Progenitor cell of endocrine pancreas (in vitro differentiated cells): Measurements from ENCODE around the gene STEAP3. TPM values are rescaled to one million over a fixed set of nuclear protein-coding genes. Genes with fewer than 3 reads are reported as not detected.
"Not testable (repeated sequence)": the region's sequence is repeated elsewhere in the genome, so short reads cannot be mapped to it uniquely, and the experiment has no call there.

Source experiments
- DNase-seq: peaks from one replicate; pipeline ENCODE4 v3.0.0; 2021; ENCODE audit warnings: low spot score; ENCODE audit not compliant: unreplicated experiment
- H3K27ac Mint-ChIP-seq: 2 replicates; pipeline ENCODE4 v1.8.0; 2021; ENCODE audit warnings: mild to moderate bottlenecking, moderate library complexity, mixed read lengths
- H3K27me3 Mint-ChIP-seq: 2 replicates; pipeline ENCODE4 v1.8.0; 2021; ENCODE audit warnings: mixed read lengths
- H3K36me3 Mint-ChIP-seq: 2 replicates; pipeline ENCODE4 v1.8.0; 2022; ENCODE audit warnings: mixed read lengths; ENCODE audit not compliant: insufficient read depth
- H3K4me1 Mint-ChIP-seq: 2 replicates; pipeline ENCODE4 v1.8.0; 2021; ENCODE audit warnings: low read depth, mixed read lengths
- H3K4me3 Mint-ChIP-seq: 2 replicates; pipeline ENCODE4 v1.8.0; 2021; ENCODE audit warnings: low read depth, mild to moderate bottlenecking, moderate library complexity, mixed read lengths
- H3K9me3 Mint-ChIP-seq: 2 replicates; pipeline ENCODE4 v1.8.0; 2021; ENCODE audit warnings: low read depth, mixed read lengths
- CTCF ChIP-seq: fragments of 200-600 bp; sonication (generic); IDR thresholded peaks from one replicate; pipeline ENCODE4 v1.5.0; 2021; ENCODE audit warnings: antibody characterized with exemption, mild to moderate bottlenecking; ENCODE audit not compliant: unreplicated experiment
- total RNA-seq: library from RNA; stranded (reverse); gene quantifications from 2 replicates; pipeline ENCODE4 v1.2.1, GENCODE V29; 2021

The STEAP3 gene
- total RNA-seq, 1 donor from 2014 or later = 3.9 TPM

DNA sequence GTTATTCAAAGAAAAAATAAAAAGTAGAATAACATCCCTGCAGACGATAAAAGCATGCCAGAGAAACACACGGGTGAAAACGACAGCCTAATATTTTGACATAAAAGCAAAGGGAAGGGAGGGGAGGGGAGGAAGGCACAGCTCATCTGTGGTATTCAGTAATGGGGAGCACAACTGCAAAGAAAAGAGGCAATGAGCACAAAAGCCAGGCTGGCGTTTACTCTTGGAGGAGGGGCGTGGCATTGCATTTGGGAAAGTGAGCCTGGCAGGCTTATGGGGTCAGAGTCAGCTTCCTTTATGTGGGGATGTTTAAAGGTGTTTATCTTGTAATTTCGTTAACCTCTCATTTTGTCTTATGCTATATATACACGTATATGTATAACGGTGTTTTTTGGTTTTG is 53.2 kb downstream of the STEAP3 start:
- peaks cover 2% of the 10 kb centered on the region for H3K9me3 Mint-ChIP-seq
- H3K27me3 Mint-ChIP-seq = peaks cover 2% of the 10 kb centered on the region
- no peak for TF ChIP-seq CTCF
- H3K27ac Mint-ChIP-seq = no peak overlapping the region
- H3K36me3 Mint-ChIP-seq = no peaks in the 10 kb centered on the region
- no peaks in the 10 kb centered on the region for H3K4me1 Mint-ChIP-seq
- no peak for DNase-seq
- H3K4me3 Mint-ChIP-seq = no peak overlapping the region

- not testable (repeated sequence) for DNase-seq, H3K4me1 Mint-ChIP-seq, H3K27ac Mint-ChIP-seq, H3K9me3 Mint-ChIP-seq, H3K27me3 Mint-ChIP-seq, H3K36me3 Mint-ChIP-seq, H3K4me3 Mint-ChIP-seq
These were observed 54.8 kb downstream of the STEAP3 start for GRCh38 chr2:119278385-119278784.

GRCh38 chr2:119278946-119279345 is 55.3 kb downstream of the STEAP3 start:
- Mint-ChIP-seq H3K9me3 (peaks cover 2% of the 10 kb centered on the region), H3K27me3 (peaks cover 6% of the 10 kb centered on the region)

DNA sequence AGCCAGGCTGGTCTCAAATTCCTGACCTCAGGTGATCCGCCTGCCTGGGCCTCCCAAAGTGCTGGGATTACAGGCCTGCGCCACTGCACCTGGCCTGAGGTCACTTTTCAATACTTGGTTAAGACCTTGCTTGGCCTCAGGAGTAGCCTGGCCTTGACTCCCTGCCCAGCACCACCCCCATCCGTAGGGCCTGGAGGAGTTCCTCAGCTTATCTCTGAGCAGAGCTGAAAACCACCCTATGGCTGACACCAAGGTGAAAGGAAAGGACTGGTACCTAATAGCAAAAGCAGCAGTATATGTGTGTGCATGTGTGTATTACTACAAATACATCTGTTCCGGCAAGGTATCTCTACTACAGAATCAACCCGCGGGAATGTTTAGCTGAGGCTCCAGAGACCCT is 56.0 kb downstream of the STEAP3 start:
- H3K9me3 Mint-ChIP-seq = peaks cover 2% of the 10 kb centered on the region
- H3K4me3 Mint-ChIP-seq = no peak overlapping the region
- H3K36me3 Mint-ChIP-seq = no peaks in the 10 kb centered on the region
- no peaks in the 10 kb centered on the region for H3K4me1 Mint-ChIP-seq
- peaks cover 6% of the 10 kb centered on the region for H3K27me3 Mint-ChIP-seq
- no peak for DNase-seq
- H3K27ac Mint-ChIP-seq = no peak overlapping the region
- TF ChIP-seq CTCF = no peak

More at GRCh38 chr2:119278946-119279345, 55.3 kb downstream of the STEAP3 start:
- Mint-ChIP-seq H3K4me1 (no peaks in the 10 kb centered on the region), H3K4me3 (no peak overlapping the region), H3K36me3 (no peaks in the 10 kb centered on the region), H3K27ac (no peak overlapping the region)
- DNase-seq = no peak
- no peak for TF ChIP-seq CTCF

DNA sequence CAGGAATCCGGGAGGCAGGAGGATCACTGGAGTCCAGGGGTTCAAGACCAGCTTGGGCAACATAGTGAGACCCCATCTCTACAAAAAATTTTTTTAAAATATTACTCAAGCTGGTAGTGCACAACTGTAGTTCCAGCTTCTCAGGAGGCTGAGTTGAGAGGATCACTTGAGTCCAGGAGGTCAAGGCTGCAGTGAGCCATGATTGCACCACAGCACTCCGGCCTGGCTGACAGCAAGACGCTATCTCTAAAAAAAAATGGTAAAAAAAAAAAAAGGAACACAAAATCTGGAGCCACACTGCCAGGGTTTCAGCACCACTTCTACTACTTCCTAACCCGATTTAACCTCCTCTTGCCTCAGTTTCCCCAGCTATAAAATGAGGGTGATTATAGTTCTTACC is 57.0 kb downstream of the STEAP3 start:
- H3K36me3 Mint-ChIP-seq = no peaks in the 10 kb centered on the region
- H3K27me3 Mint-ChIP-seq = peaks cover 6% of the 10 kb centered on the region
- no peak for TF ChIP-seq CTCF
- no peak overlapping the region for H3K27ac Mint-ChIP-seq
- DNase-seq = no peak
- H3K9me3 Mint-ChIP-seq = peaks cover 1% of the 10 kb centered on the region
- H3K4me3 Mint-ChIP-seq = no peak overlapping the region
- no peaks in the 10 kb centered on the region for H3K4me1 Mint-ChIP-seq

DNA sequence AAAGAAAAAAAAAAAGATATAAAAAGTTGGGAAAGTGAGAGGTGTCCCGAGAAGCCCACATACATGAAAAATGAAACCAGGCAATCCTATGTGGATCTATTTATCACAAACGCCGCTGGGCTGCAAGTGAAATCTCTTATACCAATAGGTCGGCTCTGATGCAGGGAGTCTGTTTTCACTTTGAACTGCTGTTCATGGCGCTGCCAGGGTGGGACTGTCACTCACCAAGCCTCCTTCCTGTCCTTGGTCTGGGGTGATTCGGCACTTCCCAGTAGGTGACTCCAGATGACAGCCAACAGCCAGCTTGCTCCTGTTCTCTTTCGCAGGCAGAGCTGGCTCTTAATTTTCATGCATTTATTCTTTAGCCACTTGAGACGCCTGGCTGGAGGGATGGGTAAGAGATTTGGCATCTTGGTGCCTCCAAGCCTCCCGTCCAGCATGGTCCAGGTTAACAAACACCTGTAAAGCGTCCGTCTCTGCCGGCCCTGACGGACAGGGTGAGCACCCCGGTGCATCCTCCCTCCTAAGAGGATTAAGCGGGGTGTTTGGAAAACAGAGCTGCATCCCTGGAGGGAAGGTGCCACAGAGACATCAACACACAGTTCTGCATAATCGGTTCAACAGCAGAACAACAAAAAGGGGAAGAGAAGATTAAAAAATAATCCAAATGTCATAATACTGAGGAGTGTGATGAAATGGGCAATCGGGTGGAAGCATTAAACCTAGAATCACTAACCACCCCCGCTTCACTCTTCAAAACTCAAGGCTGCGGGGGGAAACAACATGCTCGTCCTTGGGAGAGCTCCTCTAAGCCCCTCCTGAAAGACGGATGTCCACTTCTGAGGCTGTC is 58.7 kb downstream of the STEAP3 start:
- no peaks in the 10 kb centered on the region for H3K4me1 Mint-ChIP-seq
- no peak for DNase-seq
- H3K36me3 Mint-ChIP-seq = no peaks in the 10 kb centered on the region
- H3K27ac Mint-ChIP-seq = no peak overlapping the region
- no peak overlapping the region for H3K4me3 Mint-ChIP-seq
- H3K9me3 Mint-ChIP-seq = no peaks in the 10 kb centered on the region
- TF ChIP-seq CTCF = no peak
- peaks cover 10% of the 10 kb centered on the region for H3K27me3 Mint-ChIP-seq
